Esophagus squamous epithelium (tissue), 5 donors: Measurements from ENCODE around the gene RRM2. TPM values are rescaled to one million over a fixed set of nuclear protein-coding genes. Genes with fewer than 3 reads are reported as not detected.
A peak's percentile ranks its signal among the peaks of the same experiment; 100 is the strongest.

Source experiments
- DNase-seq: peaks from one replicate; lab custom pipeline; 2025; lab: John Stamatoyannopoulos, UW
- H3K27ac ChIP-seq, 4 donors: fragments of 200-600 bp; sonication (generic); one replicate each; pipeline ENCODE4 v1.5.1; 2016 to 2019; ENCODE audit warnings: mild to moderate bottlenecking in 1 of 4
- H3K27me3 ChIP-seq, 4 donors: fragments of 200-600 bp; sonication (generic); 1 replicate in 3 of 4; 2 replicates in 1 of 4; pipeline versions ENCODE4 v1.5.1 to v1.6.0; 2017 to 2021; ENCODE audit warnings: antibody characterized with exemption in 1 of 4
- H3K36me3 ChIP-seq, 3 donors: fragments of 200-600 bp; sonication (generic); one replicate each; pipeline ENCODE4 v1.5.1; 2016 to 2019
- H3K4me1 ChIP-seq, 3 donors: fragments of 200-600 bp; sonication (generic); one replicate each; pipeline ENCODE4 v1.5.1; 2017 to 2019
- H3K4me3 ChIP-seq, 4 donors: fragments of 200-600 bp; sonication (generic); 1 replicate in 3 of 4; 2 replicates in 1 of 4; pipeline ENCODE4 v1.5.1; 2016 to 2019; ENCODE audit warnings: mild to moderate bottlenecking in 2 of 4, moderate library complexity in 1 of 4
- H3K9me3 ChIP-seq, 3 donors: fragments of 200-600 bp; sonication (generic); one replicate each; pipeline ENCODE4 v1.5.1; 2016 to 2019
- POLR2A ChIP-seq, 4 donors: fragments of 450-650 bp; IDR thresholded peaks; one replicate each; pipeline ENCODE4 v1.6.1; 2017; ENCODE audit warnings: antibody characterized with exemption in 4 of 4, mild to moderate bottlenecking in 4 of 4, moderate library complexity in 3 of 4
- WGBS, 2 donors: methylation state at CpG; one replicate each; pipeline ENCODE4 v1.1.5; 2018; 5-methylcytosine and 5-hydroxymethylcytosine counted together
- intact Hi-C: fragments of 100-400 bp; cut with DNase I; formaldehyde crosslinking; loops from one replicate; pipeline ENCODE4 v1.15.0; 2022
- total RNA-seq, 4 donors: library from RNA; depleted of rRNA; stranded (reverse); fragments of >200 nt; gene quantifications; one replicate each; pipeline ENCODE4 v1.1.0, GENCODE V29; 2016
- TF ChIP-seq, protein P1 (sequence below), 6 experiments: fragments of 450-650 bp in 4 of 6; fragments of 200-600 bp in 2 of 6; sonication (generic) in 2 of 6; IDR thresholded peaks; one replicate each; pipeline ENCODE4 v1.5.1; 2016 to 2019; ENCODE audit warnings: antibody characterized with exemption in 6 of 6, mild to moderate bottlenecking in 4 of 6, moderate library complexity in 4 of 6
- donor health status: DM: yes; HTN: yes; CAD: no.

RRM2 gene
- total RNA-seq, 4 donors from 2014 or later: 16.2 to 65.1 (median 41.7) TPM

DNA sequence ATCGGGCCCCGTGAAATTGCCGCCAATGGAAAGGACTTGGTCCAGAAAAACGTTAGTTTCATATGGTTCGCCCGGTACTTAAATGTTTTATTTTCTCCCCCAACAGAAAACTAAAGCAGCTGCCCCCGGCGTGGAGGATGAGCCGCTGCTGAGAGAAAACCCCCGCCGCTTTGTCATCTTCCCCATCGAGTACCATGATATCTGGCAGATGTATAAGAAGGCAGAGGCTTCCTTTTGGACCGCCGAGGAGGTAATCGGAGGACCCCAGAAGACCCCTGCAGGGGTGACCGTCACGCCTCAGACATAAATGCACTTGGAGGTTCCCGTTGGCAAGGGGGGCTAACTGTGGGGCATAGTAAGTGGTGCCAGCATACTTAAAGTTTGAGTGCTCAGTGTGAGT is 742 bp downstream of the RRM2 start:
- Histone ChIP-seq H3K36me3 (no peaks in the 10 kb centered on the region), H3K27ac (peak overlapping the region in 2 of 4 donors; percentile 82 to 91), H3K27me3 (peaks cover 0 to 19% (median 4%) of the 10 kb centered on the region in 4 donors), H3K4me1 (peaks cover 25 to 63% (median 36%) of the 10 kb centered on the region in 3 donors), H3K4me3 (peak overlapping the region; percentile 61 to 80 (median 68)), H3K9me3 (no peaks in the 10 kb centered on the region)
- intact Hi-C loops: no loop called here
- no peak for DNase-seq
- no peak for TF ChIP-seq POLR2A (IDR thresholded peaks at IDR 0.05)
- TF ChIP-seq, protein P1, sequence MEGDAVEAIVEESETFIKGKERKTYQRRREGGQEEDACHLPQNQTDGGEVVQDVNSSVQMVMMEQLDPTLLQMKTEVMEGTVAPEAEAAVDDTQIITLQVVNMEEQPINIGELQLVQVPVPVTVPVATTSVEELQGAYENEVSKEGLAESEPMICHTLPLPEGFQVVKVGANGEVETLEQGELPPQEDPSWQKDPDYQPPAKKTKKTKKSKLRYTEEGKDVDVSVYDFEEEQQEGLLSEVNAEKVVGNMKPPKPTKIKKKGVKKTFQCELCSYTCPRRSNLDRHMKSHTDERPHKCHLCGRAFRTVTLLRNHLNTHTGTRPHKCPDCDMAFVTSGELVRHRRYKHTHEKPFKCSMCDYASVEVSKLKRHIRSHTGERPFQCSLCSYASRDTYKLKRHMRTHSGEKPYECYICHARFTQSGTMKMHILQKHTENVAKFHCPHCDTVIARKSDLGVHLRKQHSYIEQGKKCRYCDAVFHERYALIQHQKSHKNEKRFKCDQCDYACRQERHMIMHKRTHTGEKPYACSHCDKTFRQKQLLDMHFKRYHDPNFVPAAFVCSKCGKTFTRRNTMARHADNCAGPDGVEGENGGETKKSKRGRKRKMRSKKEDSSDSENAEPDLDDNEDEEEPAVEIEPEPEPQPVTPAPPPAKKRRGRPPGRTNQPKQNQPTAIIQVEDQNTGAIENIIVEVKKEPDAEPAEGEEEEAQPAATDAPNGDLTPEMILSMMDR (IDR thresholded peaks at IDR 0.05): no peak
- WGBS, 2 donors: 3 to 5% methylated on average over 14 to 17 of the region's 18 CpGs

GRCh38 chr2:10124538-10125045 is 2.1 kb downstream of the RRM2 start:
- H3K9me3 ChIP-seq: no peaks in the 10 kb centered on the region
- intact Hi-C loops: loop anchor here (5.0 kb wide), 1 partner anchor 308 kb away; no protein-coding TSS in a partner anchor
- no peak overlapping the region for H3K27ac ChIP-seq
- H3K36me3 ChIP-seq: no peaks in the 10 kb centered on the region
- DNase-seq: no peak
- H3K4me1 ChIP-seq: peaks cover 25 to 63% (median 36%) of the 10 kb centered on the region in 3 donors
- H3K4me3 ChIP-seq: peak overlapping the region in 2 of 4 donors; percentile 35 to 72
- TF ChIP-seq, protein P1 (IDR thresholded peaks at IDR 0.05): peak; percentile 31 to 77 (median 69)
- TF ChIP-seq POLR2A (IDR thresholded peaks at IDR 0.05): no peak
- WGBS, 2 donors: 3 to 5% methylated on average over 5 of the region's 5 CpGs
- H3K27me3 ChIP-seq: peaks cover 0 to 19% (median 4%) of the 10 kb centered on the region in 4 donors

DNA sequence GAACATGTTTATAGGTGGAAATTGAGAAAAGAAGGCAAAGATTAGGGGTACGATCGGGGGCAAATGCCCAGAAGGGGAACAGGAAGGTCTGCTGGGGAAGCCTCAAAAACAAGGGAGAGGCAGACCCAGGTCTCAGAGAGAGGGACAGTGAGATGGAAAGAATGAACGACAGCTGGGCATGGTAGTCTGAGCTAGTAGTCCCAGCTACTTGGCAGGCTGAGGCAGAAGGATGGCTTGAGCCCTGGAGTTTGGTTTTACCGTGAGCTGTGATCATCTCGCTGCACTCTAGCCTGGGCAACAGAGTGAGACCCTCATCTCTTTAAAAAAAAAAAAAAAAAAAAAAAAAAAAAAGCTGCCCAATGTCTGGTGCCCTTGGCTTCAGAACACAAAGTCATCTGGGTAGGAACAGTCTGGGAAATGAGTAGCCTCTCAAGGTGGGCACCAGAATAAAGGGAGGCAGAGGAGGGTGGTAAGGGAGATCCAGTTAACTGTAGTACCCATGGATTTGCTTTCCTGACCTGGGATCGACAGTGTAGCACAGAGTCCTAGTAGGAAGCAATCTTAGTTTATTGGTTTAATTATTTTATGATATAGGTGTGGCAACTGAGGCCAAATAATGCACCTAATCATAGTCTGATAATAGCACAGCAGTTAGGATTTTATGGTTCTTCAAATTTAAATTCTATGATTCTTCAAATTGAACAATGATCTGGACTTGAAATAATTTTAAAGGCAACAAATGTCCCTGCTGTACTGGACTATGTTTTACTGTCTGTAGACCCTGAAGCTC is 3.5 kb downstream of the RRM2 start:
- peaks cover 0 to 19% (median 4%) of the 10 kb centered on the region in 4 donors for H3K27me3 ChIP-seq
- no peak overlapping the region for H3K27ac ChIP-seq
- no peaks in the 10 kb centered on the region for H3K9me3 ChIP-seq
- H3K36me3 ChIP-seq: no peaks in the 10 kb centered on the region
- no peak for DNase-seq
- H3K4me3 ChIP-seq: no peak overlapping the region
- no peak for TF ChIP-seq POLR2A (IDR thresholded peaks at IDR 0.05)
- TF ChIP-seq, protein P1 (IDR thresholded peaks at IDR 0.05): no peak
- H3K4me1 ChIP-seq: peaks cover 19 to 51% (median 32%) of the 10 kb centered on the region in 3 donors
- intact Hi-C loops: loop anchor here (5.0 kb wide), 1 partner anchor 306 kb away; no protein-coding TSS in a partner anchor
- 76 to 87% methylated on average over 6 of the region's 6 CpGs for WGBS, 2 donors

GRCh38 chr2:10126632-10127026 is 4.1 kb downstream of the RRM2 start:
- WGBS, 2 donors: 74% methylated on average over 5 of the region's 5 CpGs
- H3K4me3 ChIP-seq: no peak overlapping the region
- H3K27me3 ChIP-seq: peaks cover 0 to 19% (median 4%) of the 10 kb centered on the region in 4 donors
- TF ChIP-seq, protein P1 (IDR thresholded peaks at IDR 0.05): no peak
- no peak for TF ChIP-seq POLR2A (IDR thresholded peaks at IDR 0.05)
- peaks cover 13 to 48% (median 27%) of the 10 kb centered on the region in 3 donors for H3K4me1 ChIP-seq
- DNase-seq: no peak
- H3K27ac ChIP-seq: no peak overlapping the region
- H3K36me3 ChIP-seq: peaks cover 0 to 3% (median 0%) of the 10 kb centered on the region in 3 donors
- intact Hi-C loops: loop anchor here (5.0 kb wide), 1 partner anchor 306 kb away; no protein-coding TSS in a partner anchor
- no peaks in the 10 kb centered on the region for H3K9me3 ChIP-seq

- H3K4me3 ChIP-seq: no peak overlapping the region
- no peak overlapping the region for H3K27ac ChIP-seq
- no peak for DNase-seq
- peaks cover 0 to 4% (median 0%) of the 10 kb centered on the region in 3 donors for H3K36me3 ChIP-seq
- H3K9me3 ChIP-seq: no peaks in the 10 kb centered on the region
- H3K4me1 ChIP-seq: peaks cover 0 to 32% (median 12%) of the 10 kb centered on the region in 3 donors
- TF ChIP-seq, protein P1 (IDR thresholded peaks at IDR 0.05): no peak
- TF ChIP-seq POLR2A (IDR thresholded peaks at IDR 0.05): no peak
- H3K27me3 ChIP-seq: peaks cover 0 to 10% (median 2%) of the 10 kb centered on the region in 4 donors
- intact Hi-C loops: loop anchor here (5.0 kb wide), 1 partner anchor 304 kb away; no protein-coding TSS in a partner anchor
Observed at GRCh38 chr2:10128420-10128819, 5.9 kb downstream of the RRM2 start.
